HCT116 (cell line): ENCODE data around the gene NPHS1. TPM values are rescaled to one million over a fixed set of nuclear protein-coding genes. Genes with fewer than 3 reads are reported as not detected.

Source experiments
- ATAC-seq: fragments of 200-7000 bp; cut with Tn5 transposase; 2 replicates; pipeline ENCODE4 v1.9.1; 2020; ENCODE audit warnings: mild to moderate bottlenecking, moderate library complexity
- BruUV-seq: library from RNA; stranded (reverse); fragments of 400-500 nt; replicated peaks from 2 replicates; lab custom pipeline; 2021; lab: Mats Ljungman, UMichigan
- CTCF ChIA-PET: fragments of 300-600 bp; sonication (Branson Sonifier 250); formaldehyde crosslinking; loops from one replicate; lab custom pipeline; 2021; ENCODE audit warnings: antibody characterized with exemption; lab: Charles Lee
- POLR2A ChIA-PET: fragments of 300-600, 350-600 bp; sonication (Branson Sonifier 250); formaldehyde crosslinking; loops from one replicate; lab custom pipeline; 2021; ENCODE audit warnings: antibody characterized with exemption; lab: Charles Lee
- RAD21 ChIA-PET, 2 experiments: fragments of 300-600 bp; sonication (Branson Sonifier 250); formaldehyde crosslinking; loops; one replicate each; lab custom pipeline; 2023; ENCODE audit warnings: low total read pairs in 2 of 2; ENCODE audit not compliant: uncharacterized antibody in 2 of 2, unreplicated experiment in 2 of 2, low non-redundant PET in 1 of 2; lab: Charles Lee
- DNase-seq: peaks from one replicate; pipeline ENCODE4 v3.0.0-alpha.2; 2010; ENCODE audit warnings: low read depth, low spot score
- H2AFZ ChIP-seq: fragments of 200-600 bp; shearing (Covaris generic), sonication (generic); 2 replicates; pipeline ENCODE4 v1.6.1; 2017; ENCODE audit warnings: low read depth, mixed run types, mixed read lengths, antibody characterized with exemption, low read length; ENCODE audit not compliant: poor library complexity, severe bottlenecking
- H3K27ac ChIP-seq: 2 replicates; pipeline ENCODE4 v1.5.1; 2012; ENCODE audit warnings: low read depth, low read length
- H3K27me3 ChIP-seq: fragments of 200-600 bp; sonication (generic); 2 replicates; pipeline ENCODE4 v1.6.1; 2016; ENCODE audit warnings: mixed run types, low read length, mixed read lengths; ENCODE audit not compliant: insufficient read depth
- H3K36me3 ChIP-seq, 2 experiments: fragments of 200-500 bp in 1 of 2; fragments of 200-600 bp in 1 of 2; sonication (Bioruptor generic) in 1 of 2; sonication (generic) in 1 of 2; 2 replicates each; pipeline versions ENCODE4 v1.5.1 to v1.6.1; 2014 to 2016; ENCODE audit warnings: low read length in 2 of 2, inconsistent platforms in 1 of 2, mixed read lengths in 1 of 2, mixed run types in 1 of 2; ENCODE audit not compliant: insufficient read depth in 2 of 2, control insufficient read depth in 1 of 2
- H3K4me1 ChIP-seq, 2 experiments: fragments of 200-600 bp in 1 of 2; sonication (generic) in 1 of 2; 2 replicates each; pipeline versions ENCODE4 v1.5.1 to v1.6.1; 2012 to 2017; ENCODE audit warnings: low read length in 2 of 2, inconsistent platforms in 1 of 2, mild to moderate bottlenecking in 1 of 2, mixed read lengths in 1 of 2, mixed run types in 1 of 2, moderate library complexity in 1 of 2; ENCODE audit not compliant: insufficient read depth in 2 of 2, control insufficient read depth in 1 of 2
- H3K4me2 ChIP-seq: fragments of 200-600 bp; sonication (generic); 2 replicates; pipeline ENCODE4 v1.6.1; 2017; ENCODE audit warnings: mixed run types, low read length, mixed read lengths
- H3K4me3 ChIP-seq, 2 experiments: fragments of 200-600 bp in 1 of 2; sonication (generic) in 1 of 2; replicated peaks in 1 of 2; 2 replicates each; pipeline ENCODE4 v1.5.1; 2011 to 2016; ENCODE audit warnings: low read length in 2 of 2, control low read depth in 1 of 2, low read depth in 1 of 2, mild to moderate bottlenecking in 1 of 2, mixed read lengths in 1 of 2, mixed run types in 1 of 2
- H3K79me2 ChIP-seq: fragments of 200-600 bp; sonication (generic); 2 replicates; pipeline ENCODE4 v1.6.1; 2017; ENCODE audit warnings: mild to moderate bottlenecking, mixed run types, low read length, moderate library complexity, mixed read lengths; ENCODE audit not compliant: insufficient read depth
- H3K9ac ChIP-seq: fragments of 200-600 bp; sonication (generic); 2 replicates; pipeline ENCODE4 v1.6.1; 2016; ENCODE audit warnings: low read length, mixed read lengths
- H3K9me2 ChIP-seq: fragments of 200-600 bp; sonication (generic), shearing (Covaris generic); 2 replicates; pipeline ENCODE4 v1.6.1; 2017; ENCODE audit warnings: mixed run types, mild to moderate bottlenecking, moderate library complexity; ENCODE audit not compliant: insufficient read depth
- H3K9me3 ChIP-seq, 2 experiments: fragments of 200-500 bp in 1 of 2; fragments of 200-600 bp in 1 of 2; sonication (Bioruptor generic) in 1 of 2; sonication (generic) in 1 of 2; 2 replicates each; pipeline ENCODE4 v1.6.1; 2014 to 2017; ENCODE audit warnings: low read length in 2 of 2, mixed read lengths in 2 of 2, inconsistent platforms in 1 of 2, low read depth in 1 of 2, mild to moderate bottlenecking in 1 of 2, mixed run types in 1 of 2, moderate library complexity in 1 of 2; ENCODE audit not compliant: control insufficient read depth in 1 of 2, insufficient read depth in 1 of 2
- H4K20me1 ChIP-seq: fragments of 200-600 bp; sonication (generic), shearing (Covaris generic); 2 replicates; pipeline ENCODE4 v1.6.1; 2017; ENCODE audit warnings: mixed run types, mild to moderate bottlenecking, moderate library complexity; ENCODE audit not compliant: insufficient read depth
- ATF3 ChIP-seq: IDR thresholded peaks from 2 replicates; pipeline ENCODE4 v1.6.1; 2012
- CEBPB ChIP-seq: IDR thresholded peaks from 2 replicates; pipeline ENCODE4 v1.6.1; 2012; ENCODE audit warnings: low read depth
- CTCF ChIP-seq, 3 experiments: fragments of 200-600 bp in 1 of 3; sonication (generic) in 1 of 3; IDR thresholded peaks in 2 of 3; conservative IDR thresholded peaks in 1 of 3; 2 replicates each; pipeline ENCODE4 v1.5.1; 2012 to 2017; ENCODE audit warnings: low read depth in 2 of 3, low read length in 2 of 3, antibody characterized with exemption in 1 of 3, borderline replicate concordance in 1 of 3, control low read depth in 1 of 3, mild to moderate bottlenecking in 1 of 3, mixed read lengths in 1 of 3, mixed run types in 1 of 3, moderate library complexity in 1 of 3; ENCODE audit not compliant: insufficient read depth in 1 of 3
- ELF1 ChIP-seq: IDR thresholded peaks from 2 replicates; pipeline ENCODE4 v1.6.1; 2012; ENCODE audit warnings: low read depth, borderline replicate concordance
- JUND ChIP-seq: IDR thresholded peaks from 2 replicates; pipeline ENCODE4 v1.6.1; 2012
- MAX ChIP-seq: IDR thresholded peaks from 2 replicates; pipeline ENCODE4 v1.6.1; 2012
- SRF ChIP-seq: IDR thresholded peaks from 2 replicates; pipeline ENCODE4 v1.6.1; 2012; ENCODE audit warnings: low read depth
- ZFX ChIP-seq: fragments of 450-650 bp; IDR thresholded peaks from 2 replicates; pipeline ENCODE4 v1.6.1; 2017
- intact Hi-C: fragments of 100-400 bp; cut with micrococcal nuclease; formaldehyde crosslinking; loops from 2 replicates; pipeline ENCODE4 v1.10.0; 2022
- total RNA-seq: library from RNA; stranded (reverse); gene quantifications from one replicate; pipeline ENCODE4 v1.2.1, GENCODE V29; 2021; ENCODE audit not compliant: unreplicated experiment

Gene NPHS1
- total RNA-seq, 1 experiment from 2014 or later, result 0.57 TPM

- DNase-seq (no peak), ATAC-seq (no peak)
- peaks cover 17 to 35% of the 10 kb centered on the region in 2 experiments; a peak in 3 of 4 replicates for H3K4me1 ChIP-seq
- TF ChIP-seq ZFX, result no peak
- no peak for TF ChIP-seq ELF1
- no peak for TF ChIP-seq ATF3
- no peak for TF ChIP-seq CEBPB
- ChIA-PET CTCF (no interaction called here), POLR2A (no interaction called here), RAD21 (no interaction called here)
- no peak overlapping the region for H3K9ac ChIP-seq
- H3K36me3 ChIP-seq, result no peaks in the 10 kb centered on the region
- H3K4me3 ChIP-seq, result no peak overlapping the region
- H3K9me3 ChIP-seq, result no peaks in the 10 kb centered on the region
- H2AFZ ChIP-seq, result no peak overlapping the region
- H3K4me2 ChIP-seq, result no peak overlapping the region
- BruUV-seq, result no TSS peak
- H3K79me2 ChIP-seq, result no peaks in the 10 kb centered on the region
- no peak overlapping the region for H3K27ac ChIP-seq
- H3K9me2 ChIP-seq, result no peaks in the 10 kb centered on the region
- no peaks in the 10 kb centered on the region for H4K20me1 ChIP-seq
- no peaks in the 10 kb centered on the region for H3K27me3 ChIP-seq
- intact Hi-C loops, result no loop called here
Observed at GRCh38 chr19:35847911-35848310, 4.4 kb downstream of the NPHS1 start.

- H3K4me2 ChIP-seq, result peak overlapping the region; percentile 98
- ATAC-seq (peak; percentile 35), DNase-seq (no peak)
- no TSS peak for BruUV-seq
- H3K36me3 ChIP-seq, result no peaks in the 10 kb centered on the region
- peak overlapping the region; percentile 47 to 61 for H3K4me3 ChIP-seq
- ChIA-PET POLR2A (no interaction called here), CTCF (interaction anchor here (0.7 kb wide), 1 partner anchor 168 kb away, joined by 4 read pairs; the partner anchor contains the start of gene ALKBH6), RAD21 (interaction anchor here in 1 of 2 experiments (0.6 to 0.7 kb wide), 3 partner anchors 8 to 85 kb away, joined by 3 to 6 read pairs (median 4); no protein-coding TSS in a partner anchor)
- no peak overlapping the region; the same call in 1 of the 2 replicates for H3K27ac ChIP-seq
- intact Hi-C loops, result no loop called here
- H3K9ac ChIP-seq, result peak overlapping the region; percentile 36
- TF ChIP-seq MAX, result peak; percentile 71
- peak in 1 of 3 experiments; percentile 16; a peak in 1 of 6 replicates for TF ChIP-seq CTCF (IDR thresholded peaks at IDR 0.05 in 2 of 3, conservative IDR thresholded peaks at IDR 0.05 in 1 of 3; ENCODE audit: borderline replicate concordance in 1 of 3, insufficient read depth in 1 of 3, low read depth in 2 of 3, low read length in 2 of 3)
- no peak for TF ChIP-seq JUND
- no peak for TF ChIP-seq ZFX
- no peak for TF ChIP-seq ATF3
- no peak for TF ChIP-seq SRF
- no peaks in the 10 kb centered on the region for H3K9me3 ChIP-seq
- peak overlapping the region; percentile 78 for H2AFZ ChIP-seq
- H3K79me2 ChIP-seq, result no peaks in the 10 kb centered on the region
- no peaks in the 10 kb centered on the region for H3K27me3 ChIP-seq
- no peaks in the 10 kb centered on the region for H4K20me1 ChIP-seq
- H3K9me2 ChIP-seq, result no peaks in the 10 kb centered on the region
- H3K4me1 ChIP-seq, result peaks cover 17 to 35% of the 10 kb centered on the region in 2 experiments; a peak in 3 of 4 replicates
Observed at GRCh38 chr19:35846038-35846668, 6.2 kb downstream of the NPHS1 start.
